Gastroesophageal sphincter (tissue), 4 donors: ENCODE data around the gene PGK1. TPM values are rescaled to one million over a fixed set of nuclear protein-coding genes. Genes with fewer than 3 reads are reported as not detected.
"Not testable (repeated sequence)": the region's sequence is repeated elsewhere in the genome, so short reads cannot be mapped to it uniquely, and the experiment has no call there.

ENCODE experiments used
- ATAC-seq: fragments of 150-250 bp; one replicate; pipeline ENCODE4 v1.9.1; 2016; ENCODE audit warnings: mild to moderate bottlenecking, moderate library complexity
- H3K27ac ChIP-seq, 4 donors: fragments of 200-600 bp; sonication (generic) in 3 of 4; 1 replicate in 3 of 4; 2 replicates in 1 of 4; pipeline ENCODE4 v1.5.1; 2016 to 2019
- H3K27me3 ChIP-seq: fragments of 200-600 bp; sonication (generic); one replicate; pipeline ENCODE4 v1.5.1; 2019
- H3K36me3 ChIP-seq, 2 donors: fragments of 200-600 bp; sonication (generic); one replicate each; pipeline ENCODE4 v1.5.1; 2019; ENCODE audit warnings: control low read depth in 1 of 2
- H3K4me1 ChIP-seq, 3 donors: fragments of 200-600 bp; sonication (generic); 1 replicate in 2 of 3; 2 replicates in 1 of 3; pipeline ENCODE4 v1.5.1; 2016 to 2019; ENCODE audit warnings: control low read depth in 2 of 3
- H3K4me3 ChIP-seq, 2 donors: fragments of 200-600 bp; sonication (generic); one replicate each; pipeline ENCODE4 v1.5.1; 2019; ENCODE audit warnings: mild to moderate bottlenecking in 1 of 2, moderate library complexity in 1 of 2
- H3K9me3 ChIP-seq, 3 donors: fragments of 200-600 bp; sonication (generic); one replicate each; pipeline ENCODE4 v1.5.1; 2017 to 2019; ENCODE audit warnings: control low read depth in 2 of 3
- CTCF ChIP-seq, 4 experiments: fragments of 200-600 bp in 2 of 4; fragments of 450-650 bp in 2 of 4; sonication (generic) in 1 of 4; IDR thresholded peaks; one replicate each; pipeline ENCODE4 v1.5.1; 2017 to 2019; ENCODE audit warnings: antibody characterized with exemption in 4 of 4, mild to moderate bottlenecking in 2 of 4, moderate library complexity in 2 of 4
- EP300 ChIP-seq: sonication (generic); formaldehyde crosslinking; IDR thresholded peaks from one replicate; pipeline ENCODE4 v1.6.1; 2017; ENCODE audit warnings: antibody characterized with exemption, mild to moderate bottlenecking
- POLR2A ChIP-seq, 2 donors: fragments of 450-650 bp; IDR thresholded peaks; one replicate each; pipeline ENCODE4 v1.6.1; 2017; ENCODE audit warnings: antibody characterized with exemption in 2 of 2, mild to moderate bottlenecking in 2 of 2, moderate library complexity in 1 of 2
- POLR2AphosphoS5 ChIP-seq: sonication (generic); formaldehyde crosslinking; IDR thresholded peaks from one replicate; pipeline ENCODE4 v1.6.1; 2017; ENCODE audit warnings: antibody characterized with exemption
- WGBS, 2 donors: methylation state at CpG; one replicate each; pipeline ENCODE4 v1.1.5; 2018; ENCODE audit warnings: low coverage in 1 of 2; 5-methylcytosine and 5-hydroxymethylcytosine counted together
- total RNA-seq, 4 donors: library from RNA; depleted of rRNA; stranded (reverse); fragments of >200 nt; gene quantifications; one replicate each; pipeline ENCODE4 v1.1.0, GENCODE V29; 2016

PGK1 gene
- total RNA-seq, 4 donors from 2014 or later = 204 to 360 (median 274) TPM

GRCh38 chrX:78071331-78071730, 32.7 kb upstream of the PGK1 start:
- WGBS, 2 donors = 77% methylated on average over 3 of the region's 3 CpGs; no CpG with 5 or more reads in 1 of the 2 donors
- no peak overlapping the region for H3K4me3 ChIP-seq
- no peak overlapping the region for H3K27ac ChIP-seq
- TF ChIP-seq CTCF (IDR thresholded peaks at IDR 0.05) (no peak), POLR2AphosphoS5 (no peak), EP300 (no peak), POLR2A (IDR thresholded peaks at IDR 0.05) (no peak)
- H3K36me3 ChIP-seq = no peaks in the 10 kb centered on the region
- H3K4me1 ChIP-seq = no peaks in the 10 kb centered on the region
- ATAC-seq = no peak
- no peaks in the 10 kb centered on the region for H3K9me3 ChIP-seq
- no peaks in the 10 kb centered on the region for H3K27me3 ChIP-seq

- H3K4me1 ChIP-seq, H3K27me3 ChIP-seq, H3K36me3 ChIP-seq, H3K4me3 ChIP-seq, H3K9me3 ChIP-seq, H3K27ac ChIP-seq, ATAC-seq: not testable (repeated sequence)
- WGBS, 2 donors = 67 to 91% methylated on average over 6 to 10 of the region's 14 CpGs
These were observed 30.6 kb upstream of the PGK1 start for GRCh38 chrX:78073147-78074077.

GRCh38 chrX:78074088-78074487, 30.0 kb upstream of the PGK1 start:
- Histone ChIP-seq H3K9me3 (no peaks in the 10 kb centered on the region), H3K4me1 (no peaks in the 10 kb centered on the region), H3K36me3 (no peaks in the 10 kb centered on the region), H3K27me3 (no peaks in the 10 kb centered on the region), H3K27ac (no peak overlapping the region), H3K4me3 (no peak overlapping the region)
- no peak for ATAC-seq
- TF ChIP-seq POLR2A (IDR thresholded peaks at IDR 0.05) (no peak), EP300 (no peak), POLR2AphosphoS5 (no peak), CTCF (IDR thresholded peaks at IDR 0.05) (no peak)

- Histone ChIP-seq H3K4me1 (no peaks in the 10 kb centered on the region), H3K36me3 (no peaks in the 10 kb centered on the region), H3K27me3 (no peaks in the 10 kb centered on the region), H3K9me3 (no peaks in the 10 kb centered on the region), H3K27ac (no peak overlapping the region), H3K4me3 (no peak overlapping the region)
- no peak for ATAC-seq
- WGBS, 2 donors = 85 to 100% methylated on average over 3 to 5 of the region's 5 CpGs
- no peak for TF ChIP-seq EP300
- TF ChIP-seq CTCF (IDR thresholded peaks at IDR 0.05) = no peak
- no peak for TF ChIP-seq POLR2AphosphoS5
- TF ChIP-seq POLR2A (IDR thresholded peaks at IDR 0.05) = no peak
These were observed 28.2 kb upstream of the PGK1 start for GRCh38 chrX:78075787-78076389.

GRCh38 chrX:78081413-78081812, 22.6 kb upstream of the PGK1 start:
- not testable (repeated sequence) for H3K27me3 ChIP-seq, H3K4me1 ChIP-seq, H3K27ac ChIP-seq, H3K4me3 ChIP-seq, H3K36me3 ChIP-seq, ATAC-seq, H3K9me3 ChIP-seq
- 40 to 92% methylated on average over 1 to 6 of the region's 6 CpGs for WGBS, 2 donors

GRCh38 chrX:78092296-78092695, 11.8 kb upstream of the PGK1 start:
- no peak for ATAC-seq
- H3K36me3 ChIP-seq = no peaks in the 10 kb centered on the region
- WGBS, 2 donors = 17% methylated on average over 1 of the region's 2 CpGs; no CpG with 5 or more reads in 1 of the 2 donors
- no peak overlapping the region for H3K4me3 ChIP-seq
- no peaks in the 10 kb centered on the region for H3K9me3 ChIP-seq
- TF ChIP-seq CTCF (IDR thresholded peaks at IDR 0.05) (peak in 3 of 4 experiments; percentile 7 to 51 (median 13)), EP300 (no peak)
- no peaks in the 10 kb centered on the region for H3K4me1 ChIP-seq
- H3K27me3 ChIP-seq = no peaks in the 10 kb centered on the region
- no peak overlapping the region for H3K27ac ChIP-seq
